ENCODE results near the gene SYNM. TPM values are rescaled to one million over a fixed set of nuclear protein-coding genes. Genes with fewer than 3 reads are reported as not detected.

The SYNM gene
- total RNA-seq, 1 donor from 2014 or later = 1.7 TPM

DNA sequence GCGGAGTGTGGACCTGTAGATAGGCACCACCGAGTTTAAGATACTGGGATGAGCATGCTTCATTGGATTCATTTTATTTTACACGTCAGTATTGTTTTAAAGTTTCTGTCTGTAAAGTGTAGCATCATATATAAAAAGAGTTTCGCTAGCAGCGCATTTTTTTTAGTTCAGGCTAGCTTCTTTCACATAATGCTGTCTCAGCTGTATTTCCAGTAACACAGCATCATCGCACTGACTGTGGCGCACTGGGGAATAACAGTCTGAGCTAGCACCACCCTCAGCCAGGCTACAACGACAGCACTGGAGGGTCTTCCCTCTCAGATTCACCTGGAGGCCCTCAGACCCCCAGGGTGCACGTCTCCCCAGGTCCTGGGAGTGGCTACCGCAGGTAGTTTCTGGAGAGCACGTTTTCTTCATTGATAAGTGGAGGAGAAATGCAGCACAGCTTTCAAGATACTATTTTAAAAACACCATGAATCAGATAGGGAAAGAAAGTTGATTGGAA, 29.5 kb downstream of the SYNM start:
- Mint-ChIP-seq H3K9me3 (ENCODE audit: unreplicated experiment) (no peaks in the 10 kb centered on the region), H3K27ac (ENCODE audit: unreplicated experiment) (no peak overlapping the region), H3K27me3 (ENCODE audit: unreplicated experiment) (peaks cover 2% of the 10 kb centered on the region), H3K4me1 (ENCODE audit: unreplicated experiment) (peaks cover 16% of the 10 kb centered on the region), H3K36me3 (ENCODE audit: low read depth, unreplicated experiment) (peaks cover 18% of the 10 kb centered on the region), H3K4me3 (ENCODE audit: unreplicated experiment) (no peak overlapping the region)
- TF ChIP-seq, protein P1, sequence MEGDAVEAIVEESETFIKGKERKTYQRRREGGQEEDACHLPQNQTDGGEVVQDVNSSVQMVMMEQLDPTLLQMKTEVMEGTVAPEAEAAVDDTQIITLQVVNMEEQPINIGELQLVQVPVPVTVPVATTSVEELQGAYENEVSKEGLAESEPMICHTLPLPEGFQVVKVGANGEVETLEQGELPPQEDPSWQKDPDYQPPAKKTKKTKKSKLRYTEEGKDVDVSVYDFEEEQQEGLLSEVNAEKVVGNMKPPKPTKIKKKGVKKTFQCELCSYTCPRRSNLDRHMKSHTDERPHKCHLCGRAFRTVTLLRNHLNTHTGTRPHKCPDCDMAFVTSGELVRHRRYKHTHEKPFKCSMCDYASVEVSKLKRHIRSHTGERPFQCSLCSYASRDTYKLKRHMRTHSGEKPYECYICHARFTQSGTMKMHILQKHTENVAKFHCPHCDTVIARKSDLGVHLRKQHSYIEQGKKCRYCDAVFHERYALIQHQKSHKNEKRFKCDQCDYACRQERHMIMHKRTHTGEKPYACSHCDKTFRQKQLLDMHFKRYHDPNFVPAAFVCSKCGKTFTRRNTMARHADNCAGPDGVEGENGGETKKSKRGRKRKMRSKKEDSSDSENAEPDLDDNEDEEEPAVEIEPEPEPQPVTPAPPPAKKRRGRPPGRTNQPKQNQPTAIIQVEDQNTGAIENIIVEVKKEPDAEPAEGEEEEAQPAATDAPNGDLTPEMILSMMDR (IDR thresholded peaks at IDR 0.05; ENCODE audit: unreplicated experiment) = no peak
- no peak for DNase-seq (ENCODE audit: low spot score)

DNA sequence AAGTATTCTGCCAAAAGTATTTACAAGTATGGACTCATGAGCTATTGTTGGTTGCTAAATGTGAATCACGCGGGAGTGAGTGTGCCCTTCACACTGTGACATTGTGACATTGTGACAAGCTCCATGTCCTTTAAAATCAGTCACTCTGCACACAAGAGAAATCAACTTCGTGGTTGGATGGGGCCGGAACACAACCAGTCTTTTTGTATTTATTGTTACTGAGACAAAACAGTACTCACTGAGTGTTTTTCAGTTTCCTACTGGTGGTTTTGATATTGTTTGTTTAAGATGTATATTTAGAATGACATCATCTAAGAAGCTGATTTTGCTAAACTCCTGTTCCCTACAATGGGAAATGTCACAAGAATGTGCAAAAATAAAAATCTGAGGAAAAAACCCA, 30.3 kb downstream of the SYNM start:
- no peak overlapping the region for H3K4me3 Mint-ChIP-seq (ENCODE audit: unreplicated experiment)
- TF ChIP-seq, protein P1 (IDR thresholded peaks at IDR 0.05; ENCODE audit: unreplicated experiment) = no peak
- peaks cover 8% of the 10 kb centered on the region for H3K4me1 Mint-ChIP-seq (ENCODE audit: unreplicated experiment)
- H3K27me3 Mint-ChIP-seq (ENCODE audit: unreplicated experiment) = no peaks in the 10 kb centered on the region
- no peak overlapping the region for H3K27ac Mint-ChIP-seq (ENCODE audit: unreplicated experiment)
- no peak for DNase-seq (ENCODE audit: low spot score)
- H3K36me3 Mint-ChIP-seq (ENCODE audit: low read depth, unreplicated experiment) = peaks cover 13% of the 10 kb centered on the region
- H3K9me3 Mint-ChIP-seq (ENCODE audit: unreplicated experiment) = no peaks in the 10 kb centered on the region

DNA sequence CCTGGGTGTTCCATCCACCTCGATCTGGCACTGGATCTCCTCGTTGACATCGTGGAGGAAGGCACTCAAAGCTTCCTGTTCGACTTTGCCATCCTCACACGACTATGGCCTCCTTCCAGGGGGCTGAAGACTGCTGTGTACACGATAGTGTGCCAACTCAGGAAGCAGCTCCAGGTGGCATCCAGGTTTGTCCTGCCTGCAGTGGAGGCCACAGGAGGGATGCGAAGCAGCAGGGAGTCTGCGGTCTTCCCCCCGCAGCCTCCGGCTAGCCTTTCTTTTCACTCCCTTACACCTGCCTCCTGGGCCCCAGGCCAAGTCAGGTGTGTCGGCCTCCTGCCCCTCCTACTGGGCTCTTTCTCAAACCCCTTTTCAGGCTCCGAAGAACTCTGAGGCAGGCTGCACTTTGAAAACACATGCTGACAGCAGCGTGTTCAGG, 32.2 kb downstream of the SYNM start:
- TF ChIP-seq, protein P1 (IDR thresholded peaks at IDR 0.05; ENCODE audit: unreplicated experiment) = no peak
- H3K27me3 Mint-ChIP-seq (ENCODE audit: unreplicated experiment) = no peaks in the 10 kb centered on the region
- no peak overlapping the region for H3K4me3 Mint-ChIP-seq (ENCODE audit: unreplicated experiment)
- H3K4me1 Mint-ChIP-seq (ENCODE audit: unreplicated experiment) = no peaks in the 10 kb centered on the region
- no peaks in the 10 kb centered on the region for H3K9me3 Mint-ChIP-seq (ENCODE audit: unreplicated experiment)
- no peak for DNase-seq (ENCODE audit: low spot score)
- peaks cover 9% of the 10 kb centered on the region for H3K36me3 Mint-ChIP-seq (ENCODE audit: low read depth, unreplicated experiment)
- no peak overlapping the region for H3K27ac Mint-ChIP-seq (ENCODE audit: unreplicated experiment)

DNA sequence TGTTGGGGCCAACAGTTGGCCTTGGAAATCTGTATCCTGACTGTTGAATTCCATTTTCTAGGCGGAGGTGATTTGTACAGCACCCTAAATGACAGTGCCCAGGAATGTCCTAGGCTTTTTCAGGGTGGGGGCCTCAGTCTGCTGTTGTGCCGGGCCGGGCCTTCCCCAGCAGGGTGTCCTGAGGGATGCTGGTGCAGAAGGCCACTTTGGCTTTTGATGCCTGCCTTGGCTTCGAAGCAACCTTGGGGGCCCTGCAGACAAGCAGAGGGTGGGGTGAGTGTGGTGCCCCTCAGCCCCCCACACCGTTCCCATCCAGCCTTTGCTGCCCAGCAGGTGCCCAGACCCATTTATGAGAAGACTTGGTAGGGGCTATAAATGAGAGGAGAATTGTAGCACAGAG, 33.0 kb downstream of the SYNM start:
- no peak for DNase-seq (ENCODE audit: low spot score)
- peaks cover 9% of the 10 kb centered on the region for H3K36me3 Mint-ChIP-seq (ENCODE audit: low read depth, unreplicated experiment)
- no peaks in the 10 kb centered on the region for H3K4me1 Mint-ChIP-seq (ENCODE audit: unreplicated experiment)
- no peaks in the 10 kb centered on the region for H3K27me3 Mint-ChIP-seq (ENCODE audit: unreplicated experiment)
- H3K9me3 Mint-ChIP-seq (ENCODE audit: unreplicated experiment) = no peaks in the 10 kb centered on the region
- no peak overlapping the region for H3K27ac Mint-ChIP-seq (ENCODE audit: unreplicated experiment)
- TF ChIP-seq, protein P1 (IDR thresholded peaks at IDR 0.05; ENCODE audit: unreplicated experiment) = no peak
- H3K4me3 Mint-ChIP-seq (ENCODE audit: unreplicated experiment) = no peak overlapping the region

DNA sequence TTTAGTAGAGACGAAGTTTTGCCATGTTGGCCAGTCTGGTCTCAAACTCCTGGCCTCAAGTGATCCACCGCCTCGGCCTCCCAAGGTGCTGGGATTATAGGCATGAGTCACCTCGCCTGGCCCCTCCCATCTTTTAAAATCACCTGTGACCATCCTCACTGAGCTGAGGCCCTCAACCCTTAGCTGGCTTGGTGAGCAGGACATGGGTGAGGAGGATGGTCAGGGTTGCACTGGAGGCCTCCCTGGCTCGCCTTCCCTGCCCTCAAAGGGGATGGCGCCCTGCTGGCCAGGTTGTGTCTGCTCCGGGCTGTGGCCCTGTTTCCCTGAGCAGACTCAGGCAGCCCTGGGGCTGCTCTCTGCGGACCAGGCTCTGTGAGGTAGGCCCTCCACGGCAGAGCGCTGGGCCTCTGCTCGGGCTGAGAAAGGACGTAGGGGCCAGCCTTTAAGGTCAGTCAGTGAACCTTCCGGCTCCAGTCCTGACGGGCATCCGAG, 33.7 kb downstream of the SYNM start:
- no peaks in the 10 kb centered on the region for H3K9me3 Mint-ChIP-seq (ENCODE audit: unreplicated experiment)
- no peak for DNase-seq (ENCODE audit: low spot score)

More for the DNA sequence above, 33.7 kb downstream of the SYNM start:
- Mint-ChIP-seq H3K36me3 (ENCODE audit: low read depth, unreplicated experiment) (peaks cover 9% of the 10 kb centered on the region), H3K27ac (ENCODE audit: unreplicated experiment) (no peak overlapping the region), H3K4me1 (ENCODE audit: unreplicated experiment) (peaks cover 5% of the 10 kb centered on the region), H3K27me3 (ENCODE audit: unreplicated experiment) (no peaks in the 10 kb centered on the region), H3K4me3 (ENCODE audit: unreplicated experiment) (no peak overlapping the region)
- TF ChIP-seq, protein P1 (IDR thresholded peaks at IDR 0.05; ENCODE audit: unreplicated experiment) = no peak
